Neural cell (in vitro differentiated cells): ENCODE data around the gene GABBR2. TPM values are rescaled to one million over a fixed set of nuclear protein-coding genes. Genes with fewer than 3 reads are reported as not detected.

Source experiments
- H2AFZ ChIP-seq: fragments of 200-600, 300-800 bp; sonication (generic), shearing (Covaris generic); 2 replicates; pipeline ENCODE4 v1.6.0; 2014; ENCODE audit warnings: low read depth, mild to moderate bottlenecking, antibody characterized with exemption, low read length, moderate library complexity
- H3F3A ChIP-seq: fragments of 200-600 bp; shearing (Covaris generic); 2 replicates; pipeline ENCODE4 v1.6.1; 2016; ENCODE audit warnings: mild to moderate bottlenecking, moderate library complexity, mixed read lengths, antibody characterized with exemption, low read length; ENCODE audit not compliant: insufficient read depth, poor library complexity, severe bottlenecking
- H3K27ac ChIP-seq: fragments of 200-600, 300-800 bp; sonication (generic), shearing (Covaris generic); 2 replicates; pipeline ENCODE4 v1.5.1; 2014; ENCODE audit warnings: mild to moderate bottlenecking, low read length, moderate library complexity
- H3K27me3 ChIP-seq: fragments of 300-800, 200-600 bp; sonication (generic), shearing (Covaris generic); 2 replicates; pipeline ENCODE4 v1.6.0; 2014; ENCODE audit warnings: mild to moderate bottlenecking, low read depth, low read length, moderate library complexity; ENCODE audit not compliant: insufficient read depth
- H3K36me3 ChIP-seq: fragments of 300-800, 200-600 bp; sonication (generic), shearing (Covaris generic); 2 replicates; pipeline ENCODE4 v1.5.1; 2014; ENCODE audit warnings: mild to moderate bottlenecking, antibody characterized with exemption, low read length, moderate library complexity; ENCODE audit not compliant: insufficient read depth
- H3K4me2 ChIP-seq: fragments of 300-800, 200-600 bp; sonication (generic), shearing (Covaris generic); 2 replicates; pipeline ENCODE4 v1.6.0; 2014; ENCODE audit warnings: mild to moderate bottlenecking, low read length
- H3K4me3 ChIP-seq: fragments of 300-800, 200-600 bp; sonication (generic), shearing (Covaris generic); 2 replicates; pipeline ENCODE4 v1.5.1; 2014; ENCODE audit warnings: mild to moderate bottlenecking, low read length, moderate library complexity
- H3K79me2 ChIP-seq: fragments of 200-600 bp; shearing (Covaris generic); replicated peaks from 2 replicates; pipeline ENCODE4 v1.6.0; 2014; ENCODE audit warnings: mild to moderate bottlenecking, low read length, moderate library complexity; ENCODE audit not compliant: insufficient read depth
- H3K9ac ChIP-seq: fragments of 300-800, 200-600 bp; sonication (generic), shearing (Covaris generic); 2 replicates; pipeline ENCODE4 v1.6.1; 2016; ENCODE audit warnings: mild to moderate bottlenecking, low read length, mixed read lengths
- H3K9me2 ChIP-seq: fragments of 200-600 bp; shearing (Covaris generic); 2 replicates; pipeline ENCODE4 v1.6.1; 2016; ENCODE audit warnings: mild to moderate bottlenecking, low read length, mixed read lengths; ENCODE audit not compliant: insufficient read depth
- H3K9me3 ChIP-seq: fragments of 200-600, 300-800 bp; sonication (generic), shearing (Covaris generic); 2 replicates; pipeline ENCODE4 v1.6.1; 2016; ENCODE audit warnings: mild to moderate bottlenecking, mixed run types, low read length, moderate library complexity, mixed read lengths
- H4K20me1 ChIP-seq: fragments of 200-600 bp; shearing (Covaris generic); 2 replicates; pipeline ENCODE4 v1.6.1; 2016; ENCODE audit warnings: mild to moderate bottlenecking, mixed run types; ENCODE audit not compliant: insufficient read depth
- CTCF ChIP-seq: fragments of 450-650 bp; IDR thresholded peaks from 2 replicates; pipeline ENCODE4 v1.5.1; 2014; ENCODE audit warnings: antibody characterized with exemption, mild to moderate bottlenecking, moderate library complexity; ENCODE audit not compliant: poor library complexity, severe bottlenecking
- EP300 ChIP-seq: fragments of 450-650 bp; conservative IDR thresholded peaks from 2 replicates; pipeline ENCODE4 v1.6.1; 2014; ENCODE audit warnings: antibody characterized with exemption, mild to moderate bottlenecking, moderate library complexity; ENCODE audit not compliant: poor library complexity, severe bottlenecking
- EZH2 ChIP-seq: fragments of 200-600, 300-800 bp; shearing (Covaris generic), sonication (generic); IDR thresholded peaks from 2 replicates; pipeline ENCODE4 v1.6.1; 2014; ENCODE audit warnings: antibody characterized with exemption, low read length, borderline replicate concordance, mild to moderate bottlenecking; ENCODE audit not compliant: insufficient read depth, poor library complexity, severe bottlenecking
- MXI1 ChIP-seq: fragments of 450-650 bp; conservative IDR thresholded peaks from 2 replicates; pipeline ENCODE4 v1.6.1; 2014; ENCODE audit warnings: antibody characterized with exemption, mild to moderate bottlenecking; ENCODE audit not compliant: poor library complexity, severe bottlenecking
- POLR2AphosphoS5 ChIP-seq: IDR thresholded peaks from 2 replicates; pipeline ENCODE4 v1.6.1; 2012
- RAD21 ChIP-seq: fragments of 450-650 bp; conservative IDR thresholded peaks from 2 replicates; pipeline ENCODE4 v1.6.1; 2014; ENCODE audit warnings: antibody characterized with exemption, mild to moderate bottlenecking, moderate library complexity
- REST ChIP-seq: IDR thresholded peaks from 2 replicates; pipeline ENCODE4 v1.6.1; 2012; ENCODE audit warnings: borderline replicate concordance
- TAF1 ChIP-seq: IDR thresholded peaks from 2 replicates; pipeline ENCODE4 v1.6.1; 2012; ENCODE audit warnings: low read depth
- polyA plus RNA-seq: library from polyadenylated mRNA; depleted of rRNA; stranded (reverse); fragments of >200 nt; gene quantifications from 2 replicates; pipeline ENCODE4 v1.2.3, GENCODE V29; 2014

GABBR2 gene
- polyA plus RNA-seq, 1 donor from 2014 or later: 7.1 TPM

- Histone ChIP-seq H2AFZ (no peak overlapping the region), H3K36me3 (no peaks in the 10 kb centered on the region), H3K4me3 (no peak overlapping the region), H4K20me1 (no peaks in the 10 kb centered on the region), H3K9me3 (no peaks in the 10 kb centered on the region), H3K27me3 (no peaks in the 10 kb centered on the region), H3K9me2 (no peaks in the 10 kb centered on the region), H3K27ac (no peak overlapping the region), H3K9ac (no peak overlapping the region), H3F3A (no peaks in the 10 kb centered on the region), H3K4me2 (no peak overlapping the region), H3K79me2 (no peaks in the 10 kb centered on the region)
- TF ChIP-seq REST (no peak), CTCF (no peak), EZH2 (no peak), RAD21 (no peak), MXI1 (no peak)
Measured at GRCh38 chr9:98692392-98692791, 16.3 kb downstream of the GABBR2 start.

- Histone ChIP-seq H3K9me2 (no peaks in the 10 kb centered on the region), H3K9ac (no peak overlapping the region), H3F3A (no peaks in the 10 kb centered on the region), H3K27ac (no peak overlapping the region), H3K9me3 (no peaks in the 10 kb centered on the region), H3K79me2 (no peaks in the 10 kb centered on the region), H3K4me3 (no peak overlapping the region), H3K36me3 (no peaks in the 10 kb centered on the region), H3K4me2 (no peak overlapping the region), H4K20me1 (no peaks in the 10 kb centered on the region), H3K27me3 (no peaks in the 10 kb centered on the region), H2AFZ (no peak overlapping the region)
- TF ChIP-seq EP300: no peak
- TF ChIP-seq EZH2: no peak
- no peak for TF ChIP-seq TAF1
- no peak for TF ChIP-seq POLR2AphosphoS5
Measured at GRCh38 chr9:98691890-98692289, 16.8 kb downstream of the GABBR2 start.

GRCh38 chr9:98690686-98691085, 18.0 kb downstream of the GABBR2 start:
- H3K4me2 ChIP-seq: no peak overlapping the region
- no peak overlapping the region for H2AFZ ChIP-seq
- no peaks in the 10 kb centered on the region for H3K27me3 ChIP-seq
- TF ChIP-seq MXI1 (no peak), EP300 (no peak), REST (no peak), CTCF (no peak), POLR2AphosphoS5 (no peak)
- no peaks in the 10 kb centered on the region for H4K20me1 ChIP-seq
- H3F3A ChIP-seq: no peaks in the 10 kb centered on the region
- no peak overlapping the region for H3K4me3 ChIP-seq
- no peaks in the 10 kb centered on the region for H3K79me2 ChIP-seq
- no peak overlapping the region for H3K27ac ChIP-seq
- H3K9me2 ChIP-seq: no peaks in the 10 kb centered on the region
- H3K9ac ChIP-seq: no peak overlapping the region
- H3K9me3 ChIP-seq: no peaks in the 10 kb centered on the region
- H3K36me3 ChIP-seq: no peaks in the 10 kb centered on the region
